ENCODE results near the gene LAMB3.

Gene LAMB3

GRCh38 chr1:209626346-209627026 lies 25.7 kb downstream of the LAMB3 start:
- Histone ChIP-seq H3K27ac (peak overlapping the region in 9 of 11 experiments; percentile 6 to 45 (median 29); a peak in 11 of 22 replicates), H3K4me3 (no peak overlapping the region), H3K4me2 (peak overlapping the region in 9 of 11 experiments; percentile 7 to 85 (median 74); a peak in 16 of 22 replicates), H3K36me3 (peaks cover 0 to 72% (median 0%) of the 10 kb centered on the region in 11 experiments; a peak in 12 of 22 replicates), H3K9me3 (replicated peaks in 1 of 11) (peaks cover 0 to 5% (median 0%) of the 10 kb centered on the region in 11 experiments; a peak in 1 of 22 replicates), H3K4me1 (peaks cover 11 to 47% (median 39%) of the 10 kb centered on the region in 10 experiments), H3K9ac (peak overlapping the region in 3 of 11 experiments; percentile 8 to 44 (median 12); a peak in 1 of 22 replicates), H3K27me3 (no peaks in the 10 kb centered on the region), H4K20me1 (no peaks in the 10 kb centered on the region)
- TF ChIP-seq Cebpa-rat (IDR thresholded peaks at IDR 0.05): no peak

- H3K4me1 ChIP-seq: peaks cover 10 to 48% (median 41%) of the 10 kb centered on the region in 10 experiments
- H3K4me2 ChIP-seq: peak overlapping the region in 9 of 11 experiments; percentile 18 to 85 (median 74); a peak in 13 of 22 replicates
- H3K4me3 ChIP-seq: no peak overlapping the region
- peaks cover 0 to 72% (median 0%) of the 10 kb centered on the region in 11 experiments; a peak in 12 of 22 replicates for H3K36me3 ChIP-seq
- peak overlapping the region in 2 of 11 experiments; percentile 8 to 12; a peak in 1 of 22 replicates for H3K9ac ChIP-seq
- no peaks in the 10 kb centered on the region for H3K27me3 ChIP-seq
- TF ChIP-seq Cebpa-rat (IDR thresholded peaks at IDR 0.05): no peak
- peaks cover 0 to 5% (median 0%) of the 10 kb centered on the region in 11 experiments; a peak in 1 of 22 replicates for H3K9me3 ChIP-seq (replicated peaks in 1 of 11)
- H3K27ac ChIP-seq: peak overlapping the region in 9 of 11 experiments; percentile 6 to 45 (median 29); a peak in 8 of 22 replicates
- no peaks in the 10 kb centered on the region for H4K20me1 ChIP-seq
Observed at GRCh38 chr1:209625791-209626285, 26.4 kb downstream of the LAMB3 start.

GRCh38 chr1:209624558-209625549 lies 27.4 kb downstream of the LAMB3 start:
- Histone ChIP-seq H3K36me3 (peaks cover 0 to 72% (median 0%) of the 10 kb centered on the region in 11 experiments; a peak in 12 of 22 replicates), H3K4me2 (peak overlapping the region in 10 of 11 experiments; percentile 18 to 85 (median 66); a peak in 13 of 22 replicates), H3K4me3 (no peak overlapping the region), H3K27ac (peak overlapping the region in 4 of 11 experiments; percentile 0 to 45 (median 22); a peak in 3 of 22 replicates), H4K20me1 (no peaks in the 10 kb centered on the region), H3K9me3 (replicated peaks in 1 of 11) (peaks cover 0 to 5% (median 0%) of the 10 kb centered on the region in 11 experiments; a peak in 1 of 22 replicates), H3K27me3 (no peaks in the 10 kb centered on the region), H3K4me1 (peaks cover 20 to 58% (median 50%) of the 10 kb centered on the region in 10 experiments), H3K9ac (no peak overlapping the region)
- TF ChIP-seq Cebpa-rat (IDR thresholded peaks at IDR 0.05): no peak

- Histone ChIP-seq H3K9ac (no peak overlapping the region), H3K4me3 (no peak overlapping the region), H4K20me1 (no peaks in the 10 kb centered on the region), H3K4me2 (no peak overlapping the region), H3K4me1 (peaks cover 37 to 69% (median 60%) of the 10 kb centered on the region in 10 experiments), H3K36me3 (peaks cover 0 to 76% (median 0%) of the 10 kb centered on the region in 11 experiments; a peak in 12 of 22 replicates), H3K9me3 (replicated peaks in 1 of 11) (peaks cover 0 to 5% (median 0%) of the 10 kb centered on the region in 11 experiments; a peak in 1 of 22 replicates), H3K27ac (0 out of 22 replicates have a peak overlapping the region, but pooled peaks of 1 of the 11 experiments have one; percentile 22), H3K27me3 (no peaks in the 10 kb centered on the region)
- TF ChIP-seq Cebpa-rat (IDR thresholded peaks at IDR 0.05): no peak
Observed at GRCh38 chr1:209622841-209623829, 29.1 kb downstream of the LAMB3 start.

- H3K4me3 ChIP-seq: no peak overlapping the region
- H4K20me1 ChIP-seq: no peaks in the 10 kb centered on the region
Observed at GRCh38 chr1:209621741-209622655, 30.2 kb downstream of the LAMB3 start.

GRCh38 chr1:209621286-209621685 lies 30.9 kb downstream of the LAMB3 start:
- no peak for TF ChIP-seq Cebpa-rat (IDR thresholded peaks at IDR 0.05)
- Histone ChIP-seq H3K27ac (no peak overlapping the region), H3K4me1 (peaks cover 29 to 53% (median 45%) of the 10 kb centered on the region in 10 experiments), H3K27me3 (no peaks in the 10 kb centered on the region), H3K9me3 (replicated peaks in 1 of 11) (peaks cover 0 to 8% (median 0%) of the 10 kb centered on the region in 11 experiments; a peak in 1 of 22 replicates), H3K4me3 (no peak overlapping the region), H3K4me2 (peak overlapping the region in 4 of 11 experiments; percentile 12 to 53 (median 38); a peak in 3 of 22 replicates), H4K20me1 (no peaks in the 10 kb centered on the region), H3K9ac (no peak overlapping the region), H3K36me3 (peaks cover 0 to 94% (median 6%) of the 10 kb centered on the region in 11 experiments; a peak in 12 of 22 replicates)

More at GRCh38 chr1:209621741-209622655, 30.2 kb downstream of the LAMB3 start:
- no peak overlapping the region for H3K9ac ChIP-seq
- H3K4me2 ChIP-seq: no peak overlapping the region
- peaks cover 32 to 60% (median 52%) of the 10 kb centered on the region in 10 experiments for H3K4me1 ChIP-seq
- H3K27ac ChIP-seq: no peak overlapping the region
- no peak for TF ChIP-seq Cebpa-rat (IDR thresholded peaks at IDR 0.05)
- H3K36me3 ChIP-seq: peaks cover 0 to 87% (median 5%) of the 10 kb centered on the region in 11 experiments; a peak in 12 of 22 replicates
- no peaks in the 10 kb centered on the region for H3K27me3 ChIP-seq
- peaks cover 0 to 5% (median 0%) of the 10 kb centered on the region in 11 experiments; a peak in 1 of 22 replicates for H3K9me3 ChIP-seq (replicated peaks in 1 of 11)
